Stomach (tissue), 9 donors: ENCODE measurements around the gene FRMPD3. TPM values are rescaled to one million over a fixed set of nuclear protein-coding genes. Genes with fewer than 3 reads are reported as not detected.

Experiments used
- DNase-seq, 2 donors: peaks; one replicate each; pipeline versions ENCODE4 v3.0.0 to v3.0.0-alpha.2; 2013 to 2019
- H3K27ac ChIP-seq, 5 donors: fragments of 200-600 bp in 4 of 5; sonication (generic) in 4 of 5; one replicate each; pipeline ENCODE4 v1.5.1; 2013 to 2019; ENCODE audit warnings: mild to moderate bottlenecking in 1 of 5, moderate library complexity in 1 of 5
- H3K27me3 ChIP-seq, 3 donors: fragments of 200-600 bp; sonication (generic); one replicate each; pipeline ENCODE4 v1.5.1; 2017 to 2019; ENCODE audit warnings: mixed run types in 1 of 3
- H3K36me3 ChIP-seq, 4 donors: fragments of 200-600 bp; sonication (generic); 1 replicate in 3 of 4; 2 replicates in 1 of 4; pipeline ENCODE4 v1.5.1; 2016 to 2019
- H3K4me1 ChIP-seq, 4 donors: fragments of 200-600 bp; sonication (generic); one replicate each; pipeline ENCODE4 v1.5.1; 2016 to 2019
- H3K4me3 ChIP-seq, 4 donors: fragments of 200-600 bp; sonication (generic) in 3 of 4; one replicate each; pipeline ENCODE4 v1.5.1; 2016 to 2019; ENCODE audit warnings: mild to moderate bottlenecking in 1 of 4
- H3K9me3 ChIP-seq, 4 donors: fragments of 200-600 bp; sonication (generic); one replicate each; pipeline ENCODE4 v1.5.1; 2016 to 2019
- CTCF ChIP-seq, 7 experiments: fragments of 450-650 bp in 4 of 7; fragments of 200-600 bp in 3 of 7; sonication (generic) in 3 of 7; IDR thresholded peaks; one replicate each; pipeline ENCODE4 v1.5.1; 2016 to 2019; ENCODE audit warnings: antibody characterized with exemption in 7 of 7, control low read depth in 2 of 7, mild to moderate bottlenecking in 1 of 7
- EP300 ChIP-seq: sonication (generic); formaldehyde crosslinking; IDR thresholded peaks from one replicate; pipeline ENCODE4 v1.6.1; 2017; ENCODE audit warnings: antibody characterized with exemption
- POLR2A ChIP-seq, 4 donors: fragments of 450-650 bp; IDR thresholded peaks; one replicate each; pipeline ENCODE4 v1.6.1; 2016; ENCODE audit warnings: antibody characterized with exemption in 4 of 4, control low read depth in 2 of 4, mild to moderate bottlenecking in 1 of 4, moderate library complexity in 1 of 4
- POLR2AphosphoS5 ChIP-seq, 3 donors: sonication (generic); formaldehyde crosslinking; IDR thresholded peaks; one replicate each; pipeline ENCODE4 v1.6.1; 2016; ENCODE audit warnings: antibody characterized with exemption in 3 of 3
- WGBS, 5 donors: extraction: QIAGEN DNeasy Blood & Tissue Kit in 3 of 5; methylation state at CpG; one replicate each; pipeline versions ENCODE4 v1.1.5 to v1.1.7; 2013 to 2018; 5-methylcytosine and 5-hydroxymethylcytosine counted together
- intact Hi-C: fragments of 100-400 bp; cut with DNase I; formaldehyde crosslinking; loops from one replicate; pipeline ENCODE4 v1.15.1; 2023; ENCODE audit warnings: low total_unique reads
- polyA plus RNA-seq, 3 donors: library from polyadenylated mRNA; stranded (reverse); fragments of 200-250 nt; gene quantifications; one replicate each; pipeline ENCODE4 v1.2.3, GENCODE V29; 2013
- total RNA-seq, 5 donors: library from RNA; depleted of rRNA; stranded (reverse); fragments of >200 nt; gene quantifications; one replicate each; pipeline versions ENCODE4 v1.1.0 to v1.2.3, GENCODE V29; 2014 to 2016
- donor health status: healthy with polysubstance abuse.
- donor health status: Bipolar disorder and iron deficiency.
- donor health status: healthy.

FRMPD3 gene
- total and polyA plus RNA-seq, 8 donors = 0.05 to 0.73 (median 0.06) TPM; not detected in 5

- intact Hi-C loops = no loop called here
- no peak for DNase-seq
- 62 to 76% (median 65%) methylated on average over 3 of the region's 3 CpGs for whole genome bisulfite sequencing, 5 donors
- TF ChIP-seq POLR2AphosphoS5 (IDR thresholded peaks at IDR 0.05) = no peak
- no peak for TF ChIP-seq CTCF (IDR thresholded peaks at IDR 0.05)
- TF ChIP-seq EP300 = no peak
- no peak for TF ChIP-seq POLR2A (IDR thresholded peaks at IDR 0.05)
- H3K36me3 ChIP-seq = no peaks in the 10 kb centered on the region
- no peaks in the 10 kb centered on the region for H3K9me3 ChIP-seq
- peaks cover 0 to 3% (median 0%) of the 10 kb centered on the region in 3 donors for H3K27me3 ChIP-seq
- no peak overlapping the region for H3K4me3 ChIP-seq
- no peak overlapping the region for H3K27ac ChIP-seq
- no peaks in the 10 kb centered on the region for H3K4me1 ChIP-seq
Observed at GRCh38 chrX:107440187-107440586, 9.3 kb upstream of the FRMPD3 start.

- DNase-seq = no peak
- Histone ChIP-seq H3K4me1 (no peaks in the 10 kb centered on the region), H3K27ac (no peak overlapping the region), H3K4me3 (no peak overlapping the region), H3K27me3 (peaks cover 0 to 8% (median 0%) of the 10 kb centered on the region in 3 donors), H3K36me3 (no peaks in the 10 kb centered on the region), H3K9me3 (no peaks in the 10 kb centered on the region)
- no peak for TF ChIP-seq EP300
- TF ChIP-seq POLR2AphosphoS5 (IDR thresholded peaks at IDR 0.05) = no peak
- WGBS, 5 donors = 42 to 84% (median 64%) methylated on average over 4 to 5 of the region's 5 CpGs
- intact Hi-C loops = no loop called here
Observed at GRCh38 chrX:107440692-107441091, 8.8 kb upstream of the FRMPD3 start.

- H3K27me3 ChIP-seq = peaks cover 0 to 11% (median 3%) of the 10 kb centered on the region in 3 donors
- intact Hi-C loops = no loop called here
- H3K27ac ChIP-seq = no peak overlapping the region
- TF ChIP-seq POLR2A (IDR thresholded peaks at IDR 0.05) (no peak), CTCF (IDR thresholded peaks at IDR 0.05) (no peak), EP300 (no peak), POLR2AphosphoS5 (IDR thresholded peaks at IDR 0.05) (no peak)
- H3K4me3 ChIP-seq = no peak overlapping the region
- no peaks in the 10 kb centered on the region for H3K9me3 ChIP-seq
- 36 to 58% (median 49%) methylated on average over 3 of the region's 3 CpGs; no CpG with 5 or more reads in 1 of the 5 donors for WGBS, 5 donors
- no peaks in the 10 kb centered on the region for H3K36me3 ChIP-seq
- DNase-seq = peak in 1 of 2 donors; percentile 21
- peaks cover 0 to 2% (median 0%) of the 10 kb centered on the region in 4 donors for H3K4me1 ChIP-seq
Observed at GRCh38 chrX:107442914-107443527, 6.4 kb upstream of the FRMPD3 start.

GRCh38 chrX:107445146-107445545 lies 4.3 kb upstream of the FRMPD3 start:
- TF ChIP-seq CTCF (IDR thresholded peaks at IDR 0.05) (no peak), POLR2A (IDR thresholded peaks at IDR 0.05) (no peak), EP300 (no peak), POLR2AphosphoS5 (IDR thresholded peaks at IDR 0.05) (no peak)
- Histone ChIP-seq H3K4me3 (no peak overlapping the region), H3K4me1 (peaks cover 0 to 21% (median 11%) of the 10 kb centered on the region in 4 donors), H3K9me3 (no peaks in the 10 kb centered on the region), H3K36me3 (no peaks in the 10 kb centered on the region), H3K27ac (no peak overlapping the region), H3K27me3 (peaks cover 0 to 30% (median 24%) of the 10 kb centered on the region in 3 donors)
- no peak for DNase-seq
- intact Hi-C loops = no loop called here
- WGBS, 5 donors = 38 to 79% (median 61%) methylated on average over 1 to 3 of the region's 3 CpGs

GRCh38 chrX:107445631-107446030 lies 3.8 kb upstream of the FRMPD3 start:
- DNase-seq = no peak
- peaks cover 0 to 25% (median 15%) of the 10 kb centered on the region in 4 donors for H3K4me1 ChIP-seq
- H3K27me3 ChIP-seq = peaks cover 0 to 35% (median 28%) of the 10 kb centered on the region in 3 donors
- TF ChIP-seq EP300 = no peak
- no peak for TF ChIP-seq CTCF (IDR thresholded peaks at IDR 0.05)
- TF ChIP-seq POLR2AphosphoS5 (IDR thresholded peaks at IDR 0.05) = no peak
- no peak for TF ChIP-seq POLR2A (IDR thresholded peaks at IDR 0.05)
- no peaks in the 10 kb centered on the region for H3K36me3 ChIP-seq
- intact Hi-C loops = no loop called here
- H3K9me3 ChIP-seq = no peaks in the 10 kb centered on the region
- no peak overlapping the region for H3K4me3 ChIP-seq
- H3K27ac ChIP-seq = no peak overlapping the region
- WGBS, 5 donors = 76 to 100% (median 93%) methylated on average over 1 of the region's 1 CpG
